OCI-LY7 (cell line): ENCODE data around the gene PRRX1. TPM values are rescaled to one million over a fixed set of nuclear protein-coding genes. Genes with fewer than 3 reads are reported as not detected.

Experiments used
- BruUV-seq: library from RNA; stranded (reverse); fragments of 400-500 nt; replicated peaks from 2 replicates; lab custom pipeline; 2021; lab: Mats Ljungman, UMichigan
- CTCF ChIA-PET: fragments of 300-600 bp; sonication (Branson Sonifier 250); formaldehyde crosslinking; loops from one replicate; lab custom pipeline; 2022; ENCODE audit warnings: antibody characterized with exemption; ENCODE audit not compliant: unreplicated experiment; lab: Charles Lee
- POLR2A ChIA-PET: fragments of 300-600 bp; sonication (Branson Sonifier 250); formaldehyde crosslinking; loops from one replicate; lab custom pipeline; 2022; ENCODE audit warnings: antibody characterized with exemption; lab: Charles Lee
- DNase-seq: peaks from one replicate; pipeline ENCODE4 v3.0.0-alpha.2; 2015; ENCODE audit warnings: low spot score
- H2AFZ ChIP-seq: fragments of 200-600 bp; sonication (generic), shearing (Covaris generic); 2 replicates; pipeline ENCODE4 v1.6.1; 2014; ENCODE audit warnings: mild to moderate bottlenecking, antibody characterized with exemption, low read length, moderate library complexity
- H3K27ac ChIP-seq: fragments of 200-600 bp; sonication (generic); 2 replicates; pipeline ENCODE4 v1.5.1; 2014; ENCODE audit warnings: mixed run types, low read depth, mild to moderate bottlenecking, moderate library complexity, low read length, inconsistent platforms; ENCODE audit not compliant: poor library complexity, severe bottlenecking
- H3K36me3 ChIP-seq: fragments of 200-600 bp; sonication (generic); 2 replicates; pipeline ENCODE4 v1.6.1; 2014; ENCODE audit warnings: mild to moderate bottlenecking, antibody characterized with exemption, low read length, moderate library complexity, mixed read lengths; ENCODE audit not compliant: insufficient read depth
- H3K4me1 ChIP-seq: fragments of 200-600 bp; sonication (generic); 2 replicates; pipeline ENCODE4 v1.5.1; 2014; ENCODE audit warnings: mild to moderate bottlenecking, low read length; ENCODE audit not compliant: insufficient read depth, poor library complexity, severe bottlenecking
- H3K4me2 ChIP-seq: fragments of 200-600 bp; sonication (generic); 2 replicates; pipeline ENCODE4 v1.6.1; 2014; ENCODE audit warnings: mild to moderate bottlenecking, low read length
- H3K4me3 ChIP-seq: fragments of 200-600 bp; sonication (generic); 2 replicates; pipeline ENCODE4 v1.5.1; 2014; ENCODE audit warnings: mild to moderate bottlenecking, low read depth, low read length; ENCODE audit not compliant: poor library complexity, severe bottlenecking
- H3K79me2 ChIP-seq: fragments of 200-600 bp; sonication (generic); 2 replicates; pipeline ENCODE4 v1.6.1; 2016; ENCODE audit warnings: low read depth, mild to moderate bottlenecking, low read length, moderate library complexity, mixed read lengths; ENCODE audit not compliant: insufficient read depth
- H3K9me2 ChIP-seq: fragments of 200-600 bp; sonication (generic); 2 replicates; pipeline ENCODE4 v1.6.1; 2016; ENCODE audit warnings: mild to moderate bottlenecking, low read length, mixed read lengths; ENCODE audit not compliant: insufficient read depth
- H3K9me3 ChIP-seq: fragments of 200-600 bp; sonication (generic); 2 replicates; pipeline ENCODE4 v1.6.1; 2014; ENCODE audit warnings: mild to moderate bottlenecking, mixed run types, low read length, mixed read lengths
- H4K20me1 ChIP-seq: fragments of 200-600 bp; sonication (generic); 2 replicates; pipeline ENCODE4 v1.6.1; 2014; ENCODE audit warnings: mild to moderate bottlenecking, antibody characterized with exemption, low read length, moderate library complexity, mixed read lengths; ENCODE audit not compliant: insufficient read depth
- CTCF ChIP-seq: fragments of 200-600 bp; sonication (generic); conservative IDR thresholded peaks from 2 replicates; pipeline ENCODE4 v1.5.1; 2014; ENCODE audit warnings: mild to moderate bottlenecking, antibody characterized with exemption, low read length, moderate library complexity, mixed read lengths
- EZH2phosphoT487 ChIP-seq: fragments of 200-600 bp; sonication (generic); IDR thresholded peaks from 2 replicates; pipeline ENCODE4 v1.6.1; 2018; ENCODE audit warnings: low read depth, borderline replicate concordance, mild to moderate bottlenecking, mixed run types, antibody characterized with exemption, low read length, moderate library complexity, mixed read lengths
- intact Hi-C: fragments of 100-400 bp; cut with micrococcal nuclease; formaldehyde crosslinking; loops from one replicate; pipeline ENCODE4 v1.10.0; 2022; ENCODE audit not compliant: unreplicated experiment
- total RNA-seq, 2 experiments: library from RNA; depleted of rRNA in 1 of 2; stranded (reverse); fragments of >200 nt in 1 of 2; shearing (Covaris generic) in 1 of 2; gene quantifications; 2 replicates each; pipeline ENCODE4 v1.2.3, GENCODE V29; 2014 to 2022

The PRRX1 gene
- total RNA-seq, 2 experiments from 2014 or later, result not detected

GRCh38 chr1:170694172-170694926 lies 30.4 kb downstream of the PRRX1 start:
- intact Hi-C loops, result loop anchor here (5.0 kb wide), 1 partner anchor 233 kb away; no protein-coding TSS in a partner anchor
- POLR2A ChIA-PET, result interaction anchor here (0.7 to 1.0 kb wide), 2 partner anchors 209 to 599 kb away, joined by 3 to 4 read pairs; no protein-coding TSS in a partner anchor
- Histone ChIP-seq H4K20me1 (no peaks in the 10 kb centered on the region), H3K79me2 (no peaks in the 10 kb centered on the region), H3K27ac (no peak overlapping the region), H3K9me2 (no peaks in the 10 kb centered on the region), H3K36me3 (no peaks in the 10 kb centered on the region), H3K4me1 (no peaks in the 10 kb centered on the region), H2AFZ (no peak overlapping the region), H3K4me2 (no peak overlapping the region), H3K4me3 (no peak overlapping the region), H3K9me3 (no peaks in the 10 kb centered on the region)
- CTCF ChIA-PET, result no interaction called here
- no TSS peak for BruUV-seq
- TF ChIP-seq CTCF (no peak), EZH2phosphoT487 (no peak)
- no peak for DNase-seq

GRCh38 chr1:170695955-170696590 lies 32.1 kb downstream of the PRRX1 start:
- Histone ChIP-seq H3K79me2 (no peaks in the 10 kb centered on the region), H2AFZ (no peak overlapping the region), H3K36me3 (no peaks in the 10 kb centered on the region), H4K20me1 (0 out of 2 replicates have a peak, but pooled peaks cover 3% of the 10 kb centered on the region), H3K4me1 (no peaks in the 10 kb centered on the region), H3K9me3 (no peaks in the 10 kb centered on the region), H3K4me3 (no peak overlapping the region), H3K27ac (no peak overlapping the region), H3K4me2 (no peak overlapping the region), H3K9me2 (no peaks in the 10 kb centered on the region)
- BruUV-seq, result no TSS peak
- no peak for DNase-seq
- ChIA-PET CTCF (no interaction called here), POLR2A (no interaction called here)
- no peak for TF ChIP-seq EZH2phosphoT487
- no peak for TF ChIP-seq CTCF
- intact Hi-C loops, result no loop called here
